HG03097 (cell line): ENCODE measurements around the gene TMED4.

Source experiments
- ATAC-seq: cut with Tn5 transposase; IDR thresholded peaks from one replicate; pipeline ENCODE4 v1.9.1; 2021; ENCODE audit not compliant: unreplicated experiment, low FRiP score

Gene TMED4

GRCh38 chr7:44541028-44541869 lies 40.8 kb downstream of the TMED4 start, which contains the start of gene NPC1L1:
NPC1L1 (minus strand) TSS chr7:44541330; CDS start chr7:44541259, 71 bp downstream.
- ATAC-seq: no peak

- no peak for ATAC-seq
Observed at GRCh38 chr7:44540592-44541027, 41.4 kb downstream of the TMED4 start.

GRCh38 chr7:44539669-44540506 lies 42.1 kb downstream of the TMED4 start:
- ATAC-seq: no peak

GRCh38 chr7:44538798-44539668 lies 43.0 kb downstream of the TMED4 start:
- no peak for ATAC-seq

- ATAC-seq: no peak
Observed at GRCh38 chr7:44538093-44538797, 43.8 kb downstream of the TMED4 start.

- ATAC-seq: no peak
Observed at GRCh38 chr7:44537442-44537841, 44.6 kb downstream of the TMED4 start.

GRCh38 chr7:44536090-44536489 lies 45.9 kb downstream of the TMED4 start:
- ATAC-seq: no peak

GRCh38 chr7:44535348-44536064 lies 46.5 kb downstream of the TMED4 start:
- no peak for ATAC-seq

GRCh38 chr7:44534501-44534900 lies 47.5 kb downstream of the TMED4 start:
- no peak for ATAC-seq

- ATAC-seq: no peak
Observed at GRCh38 chr7:44534087-44534486, 47.9 kb downstream of the TMED4 start.

GRCh38 chr7:44533301-44534055 lies 48.6 kb downstream of the TMED4 start:
- no peak for ATAC-seq

- no peak for ATAC-seq
Observed at GRCh38 chr7:44531421-44532380, 50.3 kb downstream of the TMED4 start.

- no peak for ATAC-seq
Observed at GRCh38 chr7:44530990-44531389, 51.0 kb downstream of the TMED4 start.
